ENCODE results near the gene STPG3. TPM values are rescaled to one million over a fixed set of nuclear protein-coding genes. Genes with fewer than 3 reads are reported as not detected.
A peak's percentile ranks its signal among the peaks of the same experiment; 100 is the strongest.

The STPG3 gene
- total and polyA plus RNA-seq, 9 of the 15 experiments (the other 6 are each of a cell fraction or from before 2014, with no cell fraction given): not detected

DNA sequence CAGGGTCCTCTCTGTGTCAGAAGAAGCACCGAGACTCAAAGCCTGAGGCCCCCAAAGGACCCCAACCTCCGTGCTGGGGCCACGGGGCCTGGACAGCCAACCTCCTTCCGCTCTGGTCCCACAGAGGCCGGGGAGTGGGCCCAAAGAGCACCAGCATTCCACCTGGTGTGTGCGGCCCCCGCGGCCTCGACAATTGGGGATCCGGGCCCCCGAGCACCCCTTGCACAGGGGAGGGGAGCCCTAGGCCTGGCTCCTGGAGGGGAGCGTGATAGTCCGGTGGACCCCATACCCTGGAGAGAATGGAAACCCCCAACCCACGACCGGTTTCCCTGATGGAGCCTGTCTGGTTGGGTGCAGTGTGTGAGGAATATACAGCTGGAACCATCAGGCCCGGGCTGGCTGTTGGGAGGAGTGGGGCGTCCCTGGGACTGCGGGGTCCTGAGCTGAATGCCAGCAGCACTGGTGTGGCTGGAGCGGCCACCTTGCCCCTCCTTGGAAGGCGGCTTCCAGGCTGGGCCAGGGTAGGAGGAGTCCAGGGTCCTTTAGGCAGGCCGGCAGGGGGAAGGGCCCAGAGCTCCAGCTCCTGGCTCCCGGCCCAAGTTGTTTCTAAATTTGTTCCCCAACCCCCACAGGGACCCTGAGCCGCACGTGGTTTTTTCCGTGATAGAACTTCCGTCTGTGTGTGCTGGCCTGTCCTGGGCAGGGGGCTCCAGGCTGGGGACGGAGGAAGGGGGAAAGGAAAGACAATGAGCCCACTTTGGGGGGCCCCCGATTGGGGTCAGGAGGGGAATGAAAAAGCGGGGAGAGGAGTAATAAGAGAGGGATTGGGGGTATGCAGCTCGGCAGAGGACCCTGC lies 25.6 kb downstream of the STPG3 start (continued):
- TF ChIP-seq, protein P1, sequence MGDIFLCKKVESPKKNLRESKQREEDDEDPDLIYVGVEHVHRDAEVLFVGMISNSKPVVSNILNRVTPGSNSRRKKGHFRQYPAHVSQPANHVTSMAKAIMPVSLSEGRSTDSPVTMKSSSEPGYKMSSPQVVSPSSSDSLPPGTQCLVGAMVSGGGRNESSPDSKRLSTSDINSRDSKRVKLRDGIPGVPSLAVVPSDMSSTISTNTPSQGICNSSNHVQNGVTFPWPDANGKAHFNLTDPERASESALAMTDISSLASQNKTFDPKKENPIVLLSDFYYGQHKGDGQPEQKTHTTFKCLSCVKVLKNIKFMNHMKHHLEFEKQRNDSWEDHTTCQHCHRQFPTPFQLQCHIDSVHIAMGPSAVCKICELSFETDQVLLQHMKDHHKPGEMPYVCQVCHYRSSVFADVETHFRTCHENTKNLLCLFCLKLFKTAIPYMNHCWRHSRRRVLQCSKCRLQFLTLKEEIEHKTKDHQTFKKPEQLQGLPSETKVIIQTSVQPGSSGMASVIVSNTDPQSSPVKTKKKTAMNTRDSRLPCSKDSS (IDR thresholded peaks at IDR 0.05; ENCODE audit: low read depth, partially characterized antibody): no peak
- TF ChIP-seq ZSCAN32 (CRISPR knock-in tag; IDR thresholded peaks at IDR 0.05): no peak
- TF ChIP-seq, protein P2, sequence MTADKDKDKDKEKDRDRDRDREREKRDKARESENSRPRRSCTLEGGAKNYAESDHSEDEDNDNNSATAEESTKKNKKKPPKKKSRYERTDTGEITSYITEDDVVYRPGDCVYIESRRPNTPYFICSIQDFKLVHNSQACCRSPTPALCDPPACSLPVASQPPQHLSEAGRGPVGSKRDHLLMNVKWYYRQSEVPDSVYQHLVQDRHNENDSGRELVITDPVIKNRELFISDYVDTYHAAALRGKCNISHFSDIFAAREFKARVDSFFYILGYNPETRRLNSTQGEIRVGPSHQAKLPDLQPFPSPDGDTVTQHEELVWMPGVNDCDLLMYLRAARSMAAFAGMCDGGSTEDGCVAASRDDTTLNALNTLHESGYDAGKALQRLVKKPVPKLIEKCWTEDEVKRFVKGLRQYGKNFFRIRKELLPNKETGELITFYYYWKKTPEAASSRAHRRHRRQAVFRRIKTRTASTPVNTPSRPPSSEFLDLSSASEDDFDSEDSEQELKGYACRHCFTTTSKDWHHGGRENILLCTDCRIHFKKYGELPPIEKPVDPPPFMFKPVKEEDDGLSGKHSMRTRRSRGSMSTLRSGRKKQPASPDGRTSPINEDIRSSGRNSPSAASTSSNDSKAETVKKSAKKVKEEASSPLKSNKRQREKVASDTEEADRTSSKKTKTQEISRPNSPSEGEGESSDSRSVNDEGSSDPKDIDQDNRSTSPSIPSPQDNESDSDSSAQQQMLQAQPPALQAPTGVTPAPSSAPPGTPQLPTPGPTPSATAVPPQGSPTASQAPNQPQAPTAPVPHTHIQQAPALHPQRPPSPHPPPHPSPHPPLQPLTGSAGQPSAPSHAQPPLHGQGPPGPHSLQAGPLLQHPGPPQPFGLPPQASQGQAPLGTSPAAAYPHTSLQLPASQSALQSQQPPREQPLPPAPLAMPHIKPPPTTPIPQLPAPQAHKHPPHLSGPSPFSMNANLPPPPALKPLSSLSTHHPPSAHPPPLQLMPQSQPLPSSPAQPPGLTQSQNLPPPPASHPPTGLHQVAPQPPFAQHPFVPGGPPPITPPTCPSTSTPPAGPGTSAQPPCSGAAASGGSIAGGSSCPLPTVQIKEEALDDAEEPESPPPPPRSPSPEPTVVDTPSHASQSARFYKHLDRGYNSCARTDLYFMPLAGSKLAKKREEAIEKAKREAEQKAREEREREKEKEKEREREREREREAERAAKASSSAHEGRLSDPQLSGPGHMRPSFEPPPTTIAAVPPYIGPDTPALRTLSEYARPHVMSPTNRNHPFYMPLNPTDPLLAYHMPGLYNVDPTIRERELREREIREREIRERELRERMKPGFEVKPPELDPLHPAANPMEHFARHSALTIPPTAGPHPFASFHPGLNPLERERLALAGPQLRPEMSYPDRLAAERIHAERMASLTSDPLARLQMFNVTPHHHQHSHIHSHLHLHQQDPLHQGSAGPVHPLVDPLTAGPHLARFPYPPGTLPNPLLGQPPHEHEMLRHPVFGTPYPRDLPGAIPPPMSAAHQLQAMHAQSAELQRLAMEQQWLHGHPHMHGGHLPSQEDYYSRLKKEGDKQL (CRISPR knock-in tag; IDR thresholded peaks at IDR 0.05; ENCODE audit: borderline replicate concordance): no peak
- no peak for TF ChIP-seq SRSF3 (IDR thresholded peaks at IDR 0.05; ENCODE audit: insufficient read depth, low read length)
- no peak for TF ChIP-seq HNRNPH1 (optimal IDR thresholded peaks at IDR 0.05; ENCODE audit: low read depth, low read length)
- TF ChIP-seq IRF2 (CRISPR knock-in tag; IDR thresholded peaks at IDR 0.05): no peak
- TF ChIP-seq ZNF175 (CRISPR knock-in tag; IDR thresholded peaks at IDR 0.05; ENCODE audit: low read depth): no peak
- no peak for TF ChIP-seq ZNF561 (CRISPR knock-in tag; conservative IDR thresholded peaks at IDR 0.05)
- TF ChIP-seq POLR2A (conservative IDR thresholded peaks at IDR 0.05): no peak
- TF ChIP-seq EWSR1 (IDR thresholded peaks at IDR 0.05; ENCODE audit: borderline replicate concordance, low read depth, partially characterized antibody): no peak
- TF ChIP-seq ZNF133 (CRISPR knock-in tag; IDR thresholded peaks at IDR 0.05): no peak
- 0 out of 2 replicates have a peak, but pooled peaks have one; percentile 41 for TF ChIP-seq ZNF766 (CRISPR knock-in tag; conservative IDR thresholded peaks at IDR 0.05)
- TF ChIP-seq, protein P3, sequence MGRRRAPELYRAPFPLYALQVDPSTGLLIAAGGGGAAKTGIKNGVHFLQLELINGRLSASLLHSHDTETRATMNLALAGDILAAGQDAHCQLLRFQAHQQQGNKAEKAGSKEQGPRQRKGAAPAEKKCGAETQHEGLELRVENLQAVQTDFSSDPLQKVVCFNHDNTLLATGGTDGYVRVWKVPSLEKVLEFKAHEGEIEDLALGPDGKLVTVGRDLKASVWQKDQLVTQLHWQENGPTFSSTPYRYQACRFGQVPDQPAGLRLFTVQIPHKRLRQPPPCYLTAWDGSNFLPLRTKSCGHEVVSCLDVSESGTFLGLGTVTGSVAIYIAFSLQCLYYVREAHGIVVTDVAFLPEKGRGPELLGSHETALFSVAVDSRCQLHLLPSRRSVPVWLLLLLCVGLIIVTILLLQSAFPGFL (CRISPR knock-in tag; IDR thresholded peaks at IDR 0.05): no peak
- TF ChIP-seq SPI1 (IDR thresholded peaks at IDR 0.05; ENCODE audit: borderline replicate concordance, low read depth, low read length): no peak
- TF ChIP-seq, protein P4, sequence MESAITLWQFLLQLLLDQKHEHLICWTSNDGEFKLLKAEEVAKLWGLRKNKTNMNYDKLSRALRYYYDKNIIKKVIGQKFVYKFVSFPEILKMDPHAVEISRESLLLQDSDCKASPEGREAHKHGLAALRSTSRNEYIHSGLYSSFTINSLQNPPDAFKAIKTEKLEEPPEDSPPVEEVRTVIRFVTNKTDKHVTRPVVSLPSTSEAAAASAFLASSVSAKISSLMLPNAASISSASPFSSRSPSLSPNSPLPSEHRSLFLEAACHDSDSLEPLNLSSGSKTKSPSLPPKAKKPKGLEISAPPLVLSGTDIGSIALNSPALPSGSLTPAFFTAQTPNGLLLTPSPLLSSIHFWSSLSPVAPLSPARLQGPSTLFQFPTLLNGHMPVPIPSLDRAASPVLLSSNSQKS (CRISPR knock-in tag; IDR thresholded peaks at IDR 0.05): no peak
- TF ChIP-seq POLR2AphosphoS5 (IDR thresholded peaks at IDR 0.05; ENCODE audit: control insufficient read depth, insufficient read depth, low read depth, low read length): peak; percentile 61; the same call in 1 of the 2 replicates
